Ovary (tissue), 9 donors: ENCODE measurements around the gene PCID2. TPM values are rescaled to one million over a fixed set of nuclear protein-coding genes. Genes with fewer than 3 reads are reported as not detected.

Source experiments
- DNase-seq, 5 donors: peaks; one replicate each; pipeline ENCODE4 v3.0.0-alpha.2; 2019 to 2020
- H3K27ac ChIP-seq, 2 donors: fragments of 200-600 bp; one replicate each; pipeline versions ENCODE4 v1.5.1 to v1.8.0; 2019 to 2022
- H3K27me3 ChIP-seq: fragments of 200-600 bp; one replicate; pipeline ENCODE4 v1.8.0; 2022
- H3K36me3 ChIP-seq: fragments of 200-600 bp; sonication (generic); one replicate; pipeline ENCODE4 v1.5.1; 2019
- H3K4me1 ChIP-seq: one replicate; pipeline ENCODE4 v1.8.1; 2013; ENCODE audit warnings: mild to moderate bottlenecking, moderate library complexity; ENCODE audit not compliant: insufficient read depth
- H3K4me3 ChIP-seq: fragments of 200-600 bp; sonication (generic); one replicate; pipeline ENCODE4 v1.5.1; 2017
- H3K9me3 ChIP-seq, 2 donors: fragments of 200-600 bp in 1 of 2; sonication (generic) in 1 of 2; one replicate each; pipeline versions ENCODE4 v1.5.1 to v1.8.1; 2013 to 2019; ENCODE audit warnings: mild to moderate bottlenecking in 1 of 2, moderate library complexity in 1 of 2
- EP300 ChIP-seq: sonication (generic); formaldehyde crosslinking; IDR thresholded peaks from one replicate; pipeline ENCODE4 v1.6.1; 2017; ENCODE audit warnings: antibody characterized with exemption
- POLR2A ChIP-seq: fragments of 450-650 bp; IDR thresholded peaks from one replicate; pipeline ENCODE4 v1.6.1; 2017; ENCODE audit warnings: antibody characterized with exemption, mild to moderate bottlenecking, moderate library complexity
- WGBS, 3 donors: extraction: QIAGEN DNeasy Blood & Tissue Kit in 1 of 3; methylation state at CpG; one replicate each; pipeline versions ENCODE4 v1.1.5 to v1.1.7; 2013 to 2017; 5-methylcytosine and 5-hydroxymethylcytosine counted together
- intact Hi-C, 4 donors: fragments of 100-400 bp; cut with DNase I; formaldehyde crosslinking; loops; one replicate each; pipeline versions ENCODE4 v1.11.0 to v1.15.1; 2022 to 2023
- polyA plus RNA-seq, 2 donors: library from polyadenylated mRNA; stranded (reverse); fragments of 200-250 nt in 1 of 2; fragments of 350-450 nt in 1 of 2; fragmentation: Illumina TruSeq in 1 of 2; extraction: RNeasy Lipid Tissue Mini Kit (QIAGEN cat#74804) in 1 of 2; gene quantifications; one replicate each; pipeline ENCODE4 v1.2.3, GENCODE V29; 2013 to 2014
- total RNA-seq, 7 donors: library from RNA; depleted of rRNA in 2 of 7; stranded (reverse); fragments of >200 nt in 2 of 7; fragmentation: NEBNext Ultra II Directional in 3 of 7; extraction: Animal tissue kit (Norgen Biotek cat#: 25700) in 3 of 7; gene quantifications; one replicate each; pipeline versions ENCODE4 v1.1.0 to v1.2.4, GENCODE V29; 2016 to 2023
- TF ChIP-seq, protein P1 (sequence below), 3 donors: fragments of 450-650 bp in 2 of 3; fragments of 200-600 bp in 1 of 3; IDR thresholded peaks; one replicate each; pipeline versions ENCODE4 v1.5.1 to v1.8.0; 2016 to 2022; ENCODE audit warnings: antibody characterized with exemption in 3 of 3, mild to moderate bottlenecking in 1 of 3
- donor health status: DM: no; HTN: no; CAD: no; lungs with moderate emphysema.
- donor health status: DM: no; HTN: no; CAD: no.
- donor health status: Bipolar disorder and iron deficiency.
- donor health status: DM: yes; HTN: yes; CAD: no.
- donor health status: DM: no; HTN: no; CAD: no.
- donor health status: DM: yes; HTN: yes; CAD: no.

The PCID2 gene
- total and polyA plus RNA-seq, 9 donors: 43.5 to 56.2 (median 53.5) TPM

DNA sequence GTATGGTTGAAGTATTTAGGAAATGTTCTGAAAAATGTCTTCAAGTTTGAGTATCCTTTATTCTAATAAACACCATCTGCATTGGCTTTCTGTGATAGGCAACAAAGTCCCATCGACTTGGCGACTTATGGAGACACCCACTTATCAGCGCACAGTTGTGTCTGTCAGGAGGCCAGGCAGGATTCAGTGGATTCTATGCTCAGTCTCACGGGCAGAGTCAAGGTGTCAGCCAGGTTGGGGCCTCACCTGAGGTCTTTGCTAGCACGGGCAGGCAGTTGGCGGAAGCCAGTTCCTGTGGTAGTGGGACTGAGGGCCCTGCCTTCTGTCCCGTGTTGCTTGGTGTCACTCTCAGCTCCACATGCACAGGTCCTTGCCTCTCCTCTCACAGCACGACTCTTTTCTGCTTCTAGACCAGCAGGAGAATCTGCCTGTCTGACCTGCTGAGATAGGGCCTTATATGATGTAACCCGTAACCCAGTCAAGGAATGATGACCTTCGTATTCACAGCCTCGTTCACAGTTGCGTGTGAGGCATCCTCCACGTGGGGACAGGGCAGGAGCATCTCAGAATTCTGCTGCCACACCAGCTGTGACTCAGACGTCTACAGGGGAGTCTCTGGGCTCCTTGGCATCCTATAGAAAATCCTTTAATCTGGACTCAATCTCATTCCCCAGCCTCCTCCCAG, 10.9 kb upstream of the PCID2 start:
- TF ChIP-seq EP300 (no peak), POLR2A (no peak)
- TF ChIP-seq, protein P1, sequence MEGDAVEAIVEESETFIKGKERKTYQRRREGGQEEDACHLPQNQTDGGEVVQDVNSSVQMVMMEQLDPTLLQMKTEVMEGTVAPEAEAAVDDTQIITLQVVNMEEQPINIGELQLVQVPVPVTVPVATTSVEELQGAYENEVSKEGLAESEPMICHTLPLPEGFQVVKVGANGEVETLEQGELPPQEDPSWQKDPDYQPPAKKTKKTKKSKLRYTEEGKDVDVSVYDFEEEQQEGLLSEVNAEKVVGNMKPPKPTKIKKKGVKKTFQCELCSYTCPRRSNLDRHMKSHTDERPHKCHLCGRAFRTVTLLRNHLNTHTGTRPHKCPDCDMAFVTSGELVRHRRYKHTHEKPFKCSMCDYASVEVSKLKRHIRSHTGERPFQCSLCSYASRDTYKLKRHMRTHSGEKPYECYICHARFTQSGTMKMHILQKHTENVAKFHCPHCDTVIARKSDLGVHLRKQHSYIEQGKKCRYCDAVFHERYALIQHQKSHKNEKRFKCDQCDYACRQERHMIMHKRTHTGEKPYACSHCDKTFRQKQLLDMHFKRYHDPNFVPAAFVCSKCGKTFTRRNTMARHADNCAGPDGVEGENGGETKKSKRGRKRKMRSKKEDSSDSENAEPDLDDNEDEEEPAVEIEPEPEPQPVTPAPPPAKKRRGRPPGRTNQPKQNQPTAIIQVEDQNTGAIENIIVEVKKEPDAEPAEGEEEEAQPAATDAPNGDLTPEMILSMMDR (IDR thresholded peaks at IDR 0.05): no peak
- Histone ChIP-seq H3K9me3 (no peaks in the 10 kb centered on the region), H3K27ac (no peak overlapping the region), H3K36me3 (no peaks in the 10 kb centered on the region), H3K4me3 (no peak overlapping the region), H3K27me3 (no peaks in the 10 kb centered on the region), H3K4me1 (peaks cover 13% of the 10 kb centered on the region)
- no peak for DNase-seq
- intact Hi-C loops: loop anchor here in 1 of 4 donors (10.0 kb wide), 1 partner anchor 185 kb away; no protein-coding TSS in a partner anchor
- 78 to 84% (median 83%) methylated on average over 14 of the region's 14 CpGs for WGBS, 3 donors

DNA sequence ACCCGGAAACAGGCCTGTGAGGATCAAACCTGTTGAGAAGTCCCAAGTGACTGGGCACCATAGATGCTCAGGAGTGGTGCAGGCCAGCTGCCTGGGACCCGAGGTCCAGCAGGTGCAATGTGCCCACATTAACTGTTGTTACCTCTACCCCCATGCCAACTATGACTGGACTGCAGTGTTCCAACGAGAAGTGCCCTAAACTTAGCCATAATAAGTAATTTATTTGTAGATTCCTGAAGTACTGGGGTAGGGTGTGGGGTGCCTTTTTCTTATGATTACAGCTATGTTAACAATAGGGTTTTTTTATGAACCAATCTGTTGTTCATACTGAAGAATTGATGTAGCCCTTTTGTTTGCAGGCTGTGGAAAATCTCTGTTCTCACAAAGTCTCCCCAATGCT, 10.1 kb upstream of the PCID2 start:
- Histone ChIP-seq H3K9me3 (no peaks in the 10 kb centered on the region), H3K4me3 (no peak overlapping the region), H3K36me3 (no peaks in the 10 kb centered on the region), H3K27me3 (no peaks in the 10 kb centered on the region), H3K4me1 (peaks cover 14% of the 10 kb centered on the region), H3K27ac (no peak overlapping the region)
- WGBS, 3 donors: 61 to 79% (median 71%) methylated on average over 3 of the region's 3 CpGs
- TF ChIP-seq POLR2A (no peak), EP300 (no peak)
- TF ChIP-seq, protein P1 (IDR thresholded peaks at IDR 0.05): no peak
- no peak for DNase-seq
- intact Hi-C loops: loop anchor here in 1 of 4 donors (10.0 kb wide), 1 partner anchor 184 kb away; no protein-coding TSS in a partner anchor

DNA sequence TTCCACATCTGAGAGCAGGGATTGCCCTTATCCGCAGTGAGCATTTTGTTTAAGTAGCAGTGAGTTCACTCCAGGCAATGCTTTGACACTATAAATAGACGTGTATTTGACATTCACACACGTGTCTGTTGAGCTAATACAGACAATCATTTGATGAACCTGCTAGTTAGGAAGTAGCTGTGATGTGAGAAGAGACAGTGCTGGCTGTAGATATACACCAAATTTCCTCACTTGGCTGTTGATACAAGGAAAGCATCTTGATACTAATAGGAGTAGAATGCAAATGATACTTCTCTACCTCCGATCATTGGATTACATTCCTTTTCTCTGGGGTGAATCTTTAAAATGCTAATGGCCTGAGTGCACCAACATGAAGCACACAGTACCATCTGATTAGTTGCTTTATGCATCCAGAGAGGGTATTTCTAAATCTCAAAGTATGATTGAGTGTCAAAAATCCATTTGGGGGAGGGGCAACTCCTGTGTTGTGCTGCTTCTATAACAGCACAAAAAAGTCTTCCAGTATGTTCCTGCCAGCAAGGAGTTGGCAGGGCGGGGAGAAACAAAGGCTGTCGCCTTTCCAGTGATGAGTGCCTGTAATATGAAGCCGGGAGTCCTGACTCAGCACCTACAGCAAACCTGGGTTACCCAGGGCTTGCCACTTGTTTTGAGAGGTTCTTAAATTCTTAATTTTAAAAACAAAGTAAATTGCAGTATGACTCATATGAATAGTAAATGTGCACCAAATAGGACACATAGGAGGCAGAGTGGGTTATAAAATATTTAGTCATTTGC, 8.0 kb upstream of the PCID2 start:
- Histone ChIP-seq H3K9me3 (no peaks in the 10 kb centered on the region), H3K36me3 (no peaks in the 10 kb centered on the region), H3K4me3 (no peak overlapping the region), H3K4me1 (peaks cover 16% of the 10 kb centered on the region), H3K27me3 (no peaks in the 10 kb centered on the region), H3K27ac (no peak overlapping the region)
- no peak for DNase-seq
- 33 to 36% (median 35%) methylated on average over 7 of the region's 7 CpGs for whole genome bisulfite sequencing, 3 donors
- TF ChIP-seq, protein P1 (IDR thresholded peaks at IDR 0.05): no peak
- TF ChIP-seq EP300 (no peak), POLR2A (no peak)
- intact Hi-C loops: loop anchor here in 1 of 4 donors (10.0 kb wide), 1 partner anchor 182 kb away; no protein-coding TSS in a partner anchor

DNA sequence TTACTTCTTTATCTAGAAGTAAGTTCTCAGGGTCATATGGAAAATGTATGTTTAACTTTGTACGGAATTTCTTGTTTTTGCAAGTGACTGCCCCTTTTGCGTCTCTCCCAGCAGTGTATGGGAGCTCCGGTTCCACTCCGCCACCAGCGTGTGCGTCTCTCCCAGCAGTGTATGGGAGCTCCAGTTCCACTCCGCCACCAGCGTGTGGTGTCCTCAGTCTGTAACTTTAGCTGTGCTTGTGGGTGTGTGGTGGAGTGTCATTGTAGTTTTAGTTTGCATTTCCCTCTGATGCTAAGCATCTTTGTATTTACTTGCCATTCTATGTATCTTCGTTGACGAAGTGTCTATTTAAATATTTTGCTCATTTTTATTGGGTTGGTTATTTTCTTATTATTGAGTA, 3.3 kb upstream of the PCID2 start:
- TF ChIP-seq EP300 (no peak), POLR2A (no peak)
- TF ChIP-seq, protein P1 (IDR thresholded peaks at IDR 0.05): no peak
- 96 to 98% (median 96%) methylated on average over 10 of the region's 10 CpGs for WGBS, 3 donors

More for the DNA sequence above, 3.3 kb upstream of the PCID2 start:
- H3K4me1 ChIP-seq: peaks cover 22% of the 10 kb centered on the region
- H3K4me3 ChIP-seq: no peak overlapping the region
- no peaks in the 10 kb centered on the region for H3K9me3 ChIP-seq
- no peaks in the 10 kb centered on the region for H3K36me3 ChIP-seq
- DNase-seq: no peak
- no peak overlapping the region for H3K27ac ChIP-seq
- intact Hi-C loops: loop anchor here in 1 of 4 donors (10.0 kb wide), 1 partner anchor 177 kb away; no protein-coding TSS in a partner anchor
- no peaks in the 10 kb centered on the region for H3K27me3 ChIP-seq
